HEK293 (cell line): Measurements from ENCODE around the gene CDX1.

Experiments
- CTCF ChIA-PET: fragments of 350-600 bp; formaldehyde crosslinking; extraction: SDS; loops from one replicate; lab custom pipeline; 2021; ENCODE audit warnings: antibody characterized with exemption; lab: Yijun Ruan, JAX
- POLR2A ChIA-PET: fragments of 300-600 bp; formaldehyde crosslinking; extraction: SDS; loops from one replicate; lab custom pipeline; 2020; ENCODE audit warnings: antibody characterized with exemption, inconsistent platforms; lab: Yijun Ruan, JAX
- H3K27ac ChIP-seq: fragments of 200-500 bp; sonication (Bioruptor generic); 2 replicates; pipeline ENCODE4 v1.5.1; 2014; ENCODE audit warnings: low read depth, low read length, control low read depth, inconsistent platforms; ENCODE audit errors: extremely low read depth
- H3K36me3 ChIP-seq, 2 experiments: fragments of 200-500 bp in 1 of 2; sonication (Bioruptor generic) in 1 of 2; 1 replicate in 1 of 2; 2 replicates in 1 of 2; pipeline ENCODE4 v1.5.1; 2014 to 2017; ENCODE audit warnings: inconsistent platforms in 2 of 2, low read length in 2 of 2; ENCODE audit not compliant: control insufficient read depth in 2 of 2, insufficient read depth in 1 of 2
- H3K4me1 ChIP-seq: fragments of 200-500 bp; sonication (Bioruptor generic); 2 replicates; pipeline ENCODE4 v1.5.1; 2014; ENCODE audit warnings: mild to moderate bottlenecking, low read length, inconsistent platforms; ENCODE audit not compliant: control insufficient read depth, insufficient read depth
- H3K4me3 ChIP-seq: 2 replicates; pipeline ENCODE4 v1.5.1; 2011; ENCODE audit warnings: low read depth, mild to moderate bottlenecking, control low read depth, low read length, moderate library complexity
- H3K9me3 ChIP-seq: fragments of 200-500 bp; sonication (Bioruptor generic); 2 replicates; pipeline ENCODE4 v1.5.1; 2014; ENCODE audit warnings: low read depth, low read length, inconsistent platforms; ENCODE audit not compliant: control insufficient read depth, insufficient read depth
- GLI2 ChIP-seq: fragments of 450-650 bp; formaldehyde crosslinking; IDR thresholded peaks from 2 replicates; pipeline ENCODE4; 2017; ENCODE audit warnings: missing biosample characterization, missing genetic modification characterization, low read depth, borderline replicate concordance
- GLI4 ChIP-seq: fragments of 450-650 bp; formaldehyde crosslinking; IDR thresholded peaks from 2 replicates; pipeline ENCODE4 v1.5.1; 2016; ENCODE audit warnings: missing biosample characterization, missing genetic modification characterization
- HOXA7 ChIP-seq: sonication (generic); formaldehyde crosslinking; IDR thresholded peaks from 2 replicates; pipeline ENCODE4 v1.8.1; 2022; ENCODE audit warnings: missing genetic modification reagents, borderline replicate concordance
- MEIS1 ChIP-seq: sonication (generic); formaldehyde crosslinking; IDR thresholded peaks from 2 replicates; pipeline ENCODE4 v1.8.1; 2022; ENCODE audit warnings: missing genetic modification reagents, mild to moderate bottlenecking, borderline replicate concordance
- ZBTB20 ChIP-seq: fragments of 450-650 bp; formaldehyde crosslinking; IDR thresholded peaks from 2 replicates; pipeline ENCODE4 v1.5.1; 2016; ENCODE audit warnings: missing biosample characterization, missing genetic modification characterization
- ZNF112 ChIP-seq: fragments of 450-650 bp; formaldehyde crosslinking; IDR thresholded peaks from 2 replicates; pipeline ENCODE4 v1.5.0; 2017; ENCODE audit warnings: missing biosample characterization, missing genetic modification characterization
- ZNF324 ChIP-seq: fragments of 450-650 bp; formaldehyde crosslinking; IDR thresholded peaks from 2 replicates; pipeline ENCODE4 v1.5.1; 2016; ENCODE audit warnings: missing biosample characterization, missing genetic modification characterization
- ZNF391 ChIP-seq: fragments of 450-650 bp; formaldehyde crosslinking; IDR thresholded peaks from 2 replicates; pipeline ENCODE4 v1.5.1; 2016; ENCODE audit warnings: low read depth, missing biosample characterization, missing genetic modification characterization, borderline replicate concordance
- ZNF394 ChIP-seq: fragments of 450-650 bp; formaldehyde crosslinking; IDR thresholded peaks from 2 replicates; pipeline ENCODE4 v1.5.1; 2016; ENCODE audit warnings: missing biosample characterization, missing genetic modification characterization, mild to moderate bottlenecking, moderate library complexity, borderline replicate concordance
- ZNF768 ChIP-seq: fragments of 450-650 bp; formaldehyde crosslinking; IDR thresholded peaks from 2 replicates; pipeline ENCODE4 v1.5.1; 2018; ENCODE audit warnings: missing biosample characterization, mild to moderate bottlenecking, missing genetic modification characterization
- TF ChIP-seq, protein P1 (sequence below): fragments of 450-650 bp; formaldehyde crosslinking; IDR thresholded peaks from 2 replicates; pipeline ENCODE4 v1.5.1; 2016; ENCODE audit warnings: missing biosample characterization, missing genetic modification characterization
- TF ChIP-seq, protein P2 (sequence below): fragments of 450-650 bp; formaldehyde crosslinking; IDR thresholded peaks from 2 replicates; pipeline ENCODE4 v1.5.1; 2016; ENCODE audit warnings: missing biosample characterization, missing genetic modification characterization
- TF ChIP-seq, protein P3 (sequence below): fragments of 450-650 bp; formaldehyde crosslinking; IDR thresholded peaks from 2 replicates; pipeline ENCODE4 v1.5.1; 2016; ENCODE audit warnings: missing biosample characterization, missing genetic modification characterization
- TF ChIP-seq, protein P4 (sequence below): fragments of 450-650 bp; formaldehyde crosslinking; IDR thresholded peaks from 2 replicates; pipeline ENCODE4 v1.5.1; 2017; ENCODE audit warnings: missing biosample characterization, missing genetic modification characterization
- TF ChIP-seq, protein P5 (sequence below): sonication (generic); formaldehyde crosslinking; IDR thresholded peaks from 2 replicates; pipeline ENCODE4 v1.8.1; 2022; ENCODE audit warnings: mild to moderate bottlenecking, moderate library complexity, missing genetic modification reagents
- TF ChIP-seq, protein P6 (sequence below): fragments of 450-650 bp; formaldehyde crosslinking; IDR thresholded peaks from 2 replicates; pipeline ENCODE4 v1.5.1; 2016; ENCODE audit warnings: missing biosample characterization, missing genetic modification characterization, borderline replicate concordance

The CDX1 gene

DNA sequence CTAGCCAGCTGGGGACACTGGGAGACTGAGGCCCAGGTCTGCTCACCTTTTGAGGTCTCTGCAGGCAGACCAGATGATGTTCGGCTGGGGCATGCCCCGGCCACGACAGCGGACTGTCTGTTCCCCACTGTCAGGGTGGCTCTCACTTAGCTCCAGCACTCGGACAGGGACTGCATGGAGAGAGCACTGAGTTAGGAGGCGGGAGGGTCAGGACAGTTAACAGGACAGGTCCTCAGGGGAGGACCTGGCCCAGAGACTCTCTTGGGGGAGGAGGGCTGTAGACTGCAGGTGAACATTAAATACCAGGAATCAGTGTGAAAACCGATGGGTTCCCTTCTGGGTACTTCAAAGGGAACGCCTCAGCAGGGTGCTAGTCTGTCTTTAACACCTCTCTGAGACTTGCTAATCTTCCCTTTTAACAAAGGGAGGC lies 36.1 kb upstream of the CDX1 start:
- Histone ChIP-seq H3K27ac (no peak overlapping the region), H3K4me3 (no peak overlapping the region), H3K9me3 (no peaks in the 10 kb centered on the region), H3K4me1 (no peaks in the 10 kb centered on the region), H3K36me3 (no peaks in the 10 kb centered on the region)
- ChIA-PET CTCF (interaction anchor here (0.6 to 3.7 kb wide), 13 partner anchors 9 to 498 kb away, joined by 3 to 37 read pairs (median 3); no protein-coding TSS in a partner anchor), POLR2A (no interaction called here)
- TF ChIP-seq ZNF112 (tag by site-specific recombination) (no peak), HOXA7 (CRISPR knock-in tag) (no peak), ZNF394 (no peak), ZNF324 (tag by site-specific recombination) (no peak), GLI4 (tag by site-specific recombination) (no peak), ZNF768 (no peak), GLI2 (tag by site-specific recombination) (no peak), ZNF391 (tag by site-specific recombination) (no peak), ZBTB20 (tag by site-specific recombination) (no peak), MEIS1 (CRISPR knock-in tag) (no peak)
- TF ChIP-seq, protein P1, sequence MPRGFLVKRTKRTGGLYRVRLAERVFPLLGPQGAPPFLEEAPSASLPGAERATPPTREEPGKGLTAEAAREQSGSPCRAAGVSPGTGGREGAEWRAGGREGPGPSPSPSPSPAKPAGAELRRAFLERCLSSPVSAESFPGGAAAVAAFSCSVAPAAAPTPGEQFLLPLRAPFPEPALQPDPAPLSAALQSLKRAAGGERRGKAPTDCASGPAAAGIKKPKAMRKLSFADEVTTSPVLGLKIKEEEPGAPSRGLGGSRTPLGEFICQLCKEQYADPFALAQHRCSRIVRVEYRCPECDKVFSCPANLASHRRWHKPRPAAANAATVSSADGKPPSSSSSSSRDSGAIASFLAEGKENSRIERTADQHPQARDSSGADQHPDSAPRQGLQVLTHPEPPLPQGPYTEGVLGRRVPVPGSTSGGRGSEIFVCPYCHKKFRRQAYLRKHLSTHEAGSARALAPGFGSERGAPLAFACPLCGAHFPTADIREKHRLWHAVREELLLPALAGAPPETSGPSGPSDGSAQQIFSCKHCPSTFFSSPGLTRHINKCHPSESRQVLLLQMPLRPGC (tag by site-specific recombination) = no peak
- TF ChIP-seq, protein P2, sequence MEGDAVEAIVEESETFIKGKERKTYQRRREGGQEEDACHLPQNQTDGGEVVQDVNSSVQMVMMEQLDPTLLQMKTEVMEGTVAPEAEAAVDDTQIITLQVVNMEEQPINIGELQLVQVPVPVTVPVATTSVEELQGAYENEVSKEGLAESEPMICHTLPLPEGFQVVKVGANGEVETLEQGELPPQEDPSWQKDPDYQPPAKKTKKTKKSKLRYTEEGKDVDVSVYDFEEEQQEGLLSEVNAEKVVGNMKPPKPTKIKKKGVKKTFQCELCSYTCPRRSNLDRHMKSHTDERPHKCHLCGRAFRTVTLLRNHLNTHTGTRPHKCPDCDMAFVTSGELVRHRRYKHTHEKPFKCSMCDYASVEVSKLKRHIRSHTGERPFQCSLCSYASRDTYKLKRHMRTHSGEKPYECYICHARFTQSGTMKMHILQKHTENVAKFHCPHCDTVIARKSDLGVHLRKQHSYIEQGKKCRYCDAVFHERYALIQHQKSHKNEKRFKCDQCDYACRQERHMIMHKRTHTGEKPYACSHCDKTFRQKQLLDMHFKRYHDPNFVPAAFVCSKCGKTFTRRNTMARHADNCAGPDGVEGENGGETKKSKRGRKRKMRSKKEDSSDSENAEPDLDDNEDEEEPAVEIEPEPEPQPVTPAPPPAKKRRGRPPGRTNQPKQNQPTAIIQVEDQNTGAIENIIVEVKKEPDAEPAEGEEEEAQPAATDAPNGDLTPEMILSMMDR = no peak
- TF ChIP-seq, protein P3, sequence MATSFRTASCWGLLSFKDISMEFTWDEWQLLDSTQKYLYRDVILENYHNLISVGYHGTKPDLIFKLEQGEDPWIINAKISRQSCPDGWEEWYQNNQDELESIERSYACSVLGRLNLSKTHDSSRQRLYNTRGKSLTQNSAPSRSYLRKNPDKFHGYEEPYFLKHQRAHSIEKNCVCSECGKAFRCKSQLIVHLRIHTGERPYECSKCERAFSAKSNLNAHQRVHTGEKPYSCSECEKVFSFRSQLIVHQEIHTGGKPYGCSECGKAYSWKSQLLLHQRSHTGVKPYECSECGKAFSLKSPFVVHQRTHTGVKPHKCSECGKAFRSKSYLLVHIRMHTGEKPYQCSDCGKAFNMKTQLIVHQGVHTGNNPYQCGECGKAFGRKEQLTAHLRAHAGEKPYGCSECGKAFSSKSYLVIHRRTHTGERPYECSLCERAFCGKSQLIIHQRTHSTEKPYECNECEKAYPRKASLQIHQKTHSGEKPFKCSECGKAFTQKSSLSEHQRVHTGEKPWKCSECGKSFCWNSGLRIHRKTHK (tag by site-specific recombination) = no peak
- TF ChIP-seq, protein P4, sequence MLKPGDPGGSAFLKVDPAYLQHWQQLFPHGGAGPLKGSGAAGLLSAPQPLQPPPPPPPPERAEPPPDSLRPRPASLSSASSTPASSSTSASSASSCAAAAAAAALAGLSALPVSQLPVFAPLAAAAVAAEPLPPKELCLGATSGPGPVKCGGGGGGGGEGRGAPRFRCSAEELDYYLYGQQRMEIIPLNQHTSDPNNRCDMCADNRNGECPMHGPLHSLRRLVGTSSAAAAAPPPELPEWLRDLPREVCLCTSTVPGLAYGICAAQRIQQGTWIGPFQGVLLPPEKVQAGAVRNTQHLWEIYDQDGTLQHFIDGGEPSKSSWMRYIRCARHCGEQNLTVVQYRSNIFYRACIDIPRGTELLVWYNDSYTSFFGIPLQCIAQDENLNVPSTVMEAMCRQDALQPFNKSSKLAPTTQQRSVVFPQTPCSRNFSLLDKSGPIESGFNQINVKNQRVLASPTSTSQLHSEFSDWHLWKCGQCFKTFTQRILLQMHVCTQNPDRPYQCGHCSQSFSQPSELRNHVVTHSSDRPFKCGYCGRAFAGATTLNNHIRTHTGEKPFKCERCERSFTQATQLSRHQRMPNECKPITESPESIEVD (tag by site-specific recombination) = no peak
- TF ChIP-seq, protein P5, sequence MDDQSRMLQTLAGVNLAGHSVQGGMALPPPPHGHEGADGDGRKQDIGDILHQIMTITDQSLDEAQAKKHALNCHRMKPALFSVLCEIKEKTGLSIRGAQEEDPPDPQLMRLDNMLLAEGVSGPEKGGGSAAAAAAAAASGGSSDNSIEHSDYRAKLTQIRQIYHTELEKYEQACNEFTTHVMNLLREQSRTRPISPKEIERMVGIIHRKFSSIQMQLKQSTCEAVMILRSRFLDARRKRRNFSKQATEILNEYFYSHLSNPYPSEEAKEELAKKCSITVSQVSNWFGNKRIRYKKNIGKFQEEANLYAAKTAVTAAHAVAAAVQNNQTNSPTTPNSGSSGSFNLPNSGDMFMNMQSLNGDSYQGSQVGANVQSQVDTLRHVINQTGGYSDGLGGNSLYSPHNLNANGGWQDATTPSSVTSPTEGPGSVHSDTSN = no peak
- TF ChIP-seq, protein P6, sequence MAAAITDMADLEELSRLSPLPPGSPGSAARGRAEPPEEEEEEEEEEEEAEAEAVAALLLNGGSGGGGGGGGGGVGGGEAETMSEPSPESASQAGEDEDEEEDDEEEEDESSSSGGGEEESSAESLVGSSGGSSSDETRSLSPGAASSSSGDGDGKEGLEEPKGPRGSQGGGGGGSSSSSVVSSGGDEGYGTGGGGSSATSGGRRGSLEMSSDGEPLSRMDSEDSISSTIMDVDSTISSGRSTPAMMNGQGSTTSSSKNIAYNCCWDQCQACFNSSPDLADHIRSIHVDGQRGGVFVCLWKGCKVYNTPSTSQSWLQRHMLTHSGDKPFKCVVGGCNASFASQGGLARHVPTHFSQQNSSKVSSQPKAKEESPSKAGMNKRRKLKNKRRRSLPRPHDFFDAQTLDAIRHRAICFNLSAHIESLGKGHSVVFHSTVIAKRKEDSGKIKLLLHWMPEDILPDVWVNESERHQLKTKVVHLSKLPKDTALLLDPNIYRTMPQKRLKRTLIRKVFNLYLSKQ (tag by site-specific recombination) = no peak
